ENCODE data around the gene FBXL20.

Gene FBXL20

GRCh38 chr17:39204245-39204644 lies 197.2 kb downstream of the FBXL20 start:
- TF ChIP-seq, protein P1, sequence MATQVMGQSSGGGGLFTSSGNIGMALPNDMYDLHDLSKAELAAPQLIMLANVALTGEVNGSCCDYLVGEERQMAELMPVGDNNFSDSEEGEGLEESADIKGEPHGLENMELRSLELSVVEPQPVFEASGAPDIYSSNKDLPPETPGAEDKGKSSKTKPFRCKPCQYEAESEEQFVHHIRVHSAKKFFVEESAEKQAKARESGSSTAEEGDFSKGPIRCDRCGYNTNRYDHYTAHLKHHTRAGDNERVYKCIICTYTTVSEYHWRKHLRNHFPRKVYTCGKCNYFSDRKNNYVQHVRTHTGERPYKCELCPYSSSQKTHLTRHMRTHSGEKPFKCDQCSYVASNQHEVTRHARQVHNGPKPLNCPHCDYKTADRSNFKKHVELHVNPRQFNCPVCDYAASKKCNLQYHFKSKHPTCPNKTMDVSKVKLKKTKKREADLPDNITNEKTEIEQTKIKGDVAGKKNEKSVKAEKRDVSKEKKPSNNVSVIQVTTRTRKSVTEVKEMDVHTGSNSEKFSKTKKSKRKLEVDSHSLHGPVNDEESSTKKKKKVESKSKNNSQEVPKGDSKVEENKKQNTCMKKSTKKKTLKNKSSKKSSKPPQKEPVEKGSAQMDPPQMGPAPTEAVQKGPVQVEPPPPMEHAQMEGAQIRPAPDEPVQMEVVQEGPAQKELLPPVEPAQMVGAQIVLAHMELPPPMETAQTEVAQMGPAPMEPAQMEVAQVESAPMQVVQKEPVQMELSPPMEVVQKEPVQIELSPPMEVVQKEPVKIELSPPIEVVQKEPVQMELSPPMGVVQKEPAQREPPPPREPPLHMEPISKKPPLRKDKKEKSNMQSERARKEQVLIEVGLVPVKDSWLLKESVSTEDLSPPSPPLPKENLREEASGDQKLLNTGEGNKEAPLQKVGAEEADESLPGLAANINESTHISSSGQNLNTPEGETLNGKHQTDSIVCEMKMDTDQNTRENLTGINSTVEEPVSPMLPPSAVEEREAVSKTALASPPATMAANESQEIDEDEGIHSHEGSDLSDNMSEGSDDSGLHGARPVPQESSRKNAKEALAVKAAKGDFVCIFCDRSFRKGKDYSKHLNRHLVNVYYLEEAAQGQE (IDR thresholded peaks at IDR 0.05; ENCODE audit: insufficient read depth in 1 of 2, low read depth in 2 of 2, low read length in 2 of 2) = no peak
- no peak; the same call in 1 of the 2 replicates for TF ChIP-seq POLR2AphosphoS5 (IDR thresholded peaks at IDR 0.05; ENCODE audit: low read depth, low read length)

Measured in PFSK-1 (cell line).